Forelimb muscle (tissue), 1 donor: ENCODE results near the gene UNG. TPM values are rescaled to one million over a fixed set of nuclear protein-coding genes. Genes with fewer than 3 reads are reported as not detected.

ENCODE experiments used
- DNase-seq: peaks from one replicate; pipeline ENCODE4 v3.0.0-alpha.2; 2013; ENCODE audit warnings: low read depth
- polyA plus RNA-seq: library from polyadenylated mRNA; unstranded; fragments of 120-200 nt; gene quantifications from one replicate; pipeline ENCODE4 v1.2.1, GENCODE V29; 2013; ENCODE audit not compliant: insufficient read length

The UNG gene
- polyA plus RNA-seq, 1 donor: 22.3 TPM

- DNase-seq: no peak
These were observed 57.3 kb downstream of the UNG start for GRCh38 chr12:109154451-109155438.

GRCh38 chr12:109156036-109156435, 58.6 kb downstream of the UNG start:
- no peak for DNase-seq

- no peak for DNase-seq
These were observed 59.2 kb downstream of the UNG start for GRCh38 chr12:109156586-109156985.

- no peak for DNase-seq
These were observed 60.6 kb downstream of the UNG start for GRCh38 chr12:109157986-109158385.

- no peak for DNase-seq
These were observed 63.0 kb downstream of the UNG start for GRCh38 chr12:109160433-109160832.

Other genes with a start within 250 kb of the UNG start
- 17.0 TPM for gene SSH1, start 240.0 kb upstream of the UNG start, polyA plus RNA-seq
- gene DAO, start 217.5 kb upstream of the UNG start, polyA plus RNA-seq: not detected
- 0.16 TPM for gene SVOP, start 76.5 kb upstream of the UNG start, polyA plus RNA-seq
- 12.7 TPM for gene USP30, start 45.0 kb upstream of the UNG start, polyA plus RNA-seq
- 17.5 TPM for gene ALKBH2, start 4.1 kb upstream of the UNG start, polyA plus RNA-seq
- gene ACACB, start 19.0 kb downstream of the UNG start, polyA plus RNA-seq: 7.3 TPM
- 0.15 TPM for gene FOXN4, start 211.7 kb downstream of the UNG start, polyA plus RNA-seq